GM13977 (cell line): ENCODE data around the gene SSUH2.

Experiments used
- DNase-seq: peaks from one replicate; pipeline ENCODE4 v3.0.0; 2012; ENCODE audit warnings: low spot score
- in situ Hi-C: fragments of 300-500 bp; cut with MboI; formaldehyde crosslinking; loops from one replicate; pipeline ENCODE4 v1.12.0; 2022; ENCODE audit warnings: low sequenced_read_pairs, low pct_unique_long_range_greater_than_20kb, mixed read lengths, inconsistent platforms; ENCODE audit not compliant: unreplicated experiment
- TF ChIP-seq, protein P1 (sequence below): IDR thresholded peaks from 2 replicates; pipeline ENCODE4 v1.5.1; 2012; ENCODE audit warnings: mild to moderate bottlenecking, control low read depth; ENCODE audit not compliant: insufficient read depth; ENCODE audit errors: extremely low read depth, missing control alignments

SSUH2 gene

DNA sequence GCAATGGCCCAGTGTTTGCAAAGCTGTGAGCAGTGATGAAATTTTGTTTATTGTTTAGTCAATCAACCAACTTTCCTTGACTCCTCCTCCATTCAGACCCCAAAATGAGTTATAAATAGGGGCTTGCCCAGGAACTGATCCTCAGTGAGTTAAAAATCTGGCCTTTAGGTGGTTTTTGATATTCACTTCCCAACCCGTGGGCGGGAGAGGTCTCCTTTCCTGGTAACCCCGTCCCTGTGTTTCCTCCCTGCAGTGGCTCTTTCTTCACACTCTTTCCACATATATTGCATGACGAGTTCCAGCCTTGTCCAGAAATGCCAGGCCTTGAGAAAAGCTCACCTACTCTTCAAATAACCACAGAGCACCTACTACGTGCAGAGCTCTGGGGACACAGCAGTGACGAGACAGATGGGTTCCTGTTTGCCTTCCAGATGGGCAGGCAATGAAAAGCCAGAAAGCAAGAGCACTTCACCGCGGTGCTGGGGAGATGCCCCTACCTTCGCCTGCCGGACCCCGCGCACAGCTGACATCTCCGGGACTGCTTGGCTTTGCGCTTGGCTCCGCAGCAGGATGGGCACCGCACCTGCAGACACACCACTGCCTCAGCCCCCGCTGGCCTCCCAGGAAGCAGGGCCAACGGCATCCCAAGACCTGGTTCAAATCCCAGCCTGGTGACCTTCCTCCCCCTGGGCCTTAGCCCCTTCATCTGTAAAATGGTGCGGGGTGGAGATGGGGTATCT lies 17.2 kb downstream of the SSUH2 start:
- TF ChIP-seq, protein P1, sequence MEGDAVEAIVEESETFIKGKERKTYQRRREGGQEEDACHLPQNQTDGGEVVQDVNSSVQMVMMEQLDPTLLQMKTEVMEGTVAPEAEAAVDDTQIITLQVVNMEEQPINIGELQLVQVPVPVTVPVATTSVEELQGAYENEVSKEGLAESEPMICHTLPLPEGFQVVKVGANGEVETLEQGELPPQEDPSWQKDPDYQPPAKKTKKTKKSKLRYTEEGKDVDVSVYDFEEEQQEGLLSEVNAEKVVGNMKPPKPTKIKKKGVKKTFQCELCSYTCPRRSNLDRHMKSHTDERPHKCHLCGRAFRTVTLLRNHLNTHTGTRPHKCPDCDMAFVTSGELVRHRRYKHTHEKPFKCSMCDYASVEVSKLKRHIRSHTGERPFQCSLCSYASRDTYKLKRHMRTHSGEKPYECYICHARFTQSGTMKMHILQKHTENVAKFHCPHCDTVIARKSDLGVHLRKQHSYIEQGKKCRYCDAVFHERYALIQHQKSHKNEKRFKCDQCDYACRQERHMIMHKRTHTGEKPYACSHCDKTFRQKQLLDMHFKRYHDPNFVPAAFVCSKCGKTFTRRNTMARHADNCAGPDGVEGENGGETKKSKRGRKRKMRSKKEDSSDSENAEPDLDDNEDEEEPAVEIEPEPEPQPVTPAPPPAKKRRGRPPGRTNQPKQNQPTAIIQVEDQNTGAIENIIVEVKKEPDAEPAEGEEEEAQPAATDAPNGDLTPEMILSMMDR, result no peak
- DNase-seq, result no peak
- in situ Hi-C loops, result no loop called here

GRCh38 chr3:8625991-8626390 lies 18.6 kb downstream of the SSUH2 start:
- DNase-seq, result no peak
- in situ Hi-C loops, result no loop called here
- TF ChIP-seq, protein P1, result no peak

GRCh38 chr3:8624612-8625011 lies 20.0 kb downstream of the SSUH2 start:
- no peak for DNase-seq
- in situ Hi-C loops, result no loop called here
- TF ChIP-seq, protein P1, result no peak

DNA sequence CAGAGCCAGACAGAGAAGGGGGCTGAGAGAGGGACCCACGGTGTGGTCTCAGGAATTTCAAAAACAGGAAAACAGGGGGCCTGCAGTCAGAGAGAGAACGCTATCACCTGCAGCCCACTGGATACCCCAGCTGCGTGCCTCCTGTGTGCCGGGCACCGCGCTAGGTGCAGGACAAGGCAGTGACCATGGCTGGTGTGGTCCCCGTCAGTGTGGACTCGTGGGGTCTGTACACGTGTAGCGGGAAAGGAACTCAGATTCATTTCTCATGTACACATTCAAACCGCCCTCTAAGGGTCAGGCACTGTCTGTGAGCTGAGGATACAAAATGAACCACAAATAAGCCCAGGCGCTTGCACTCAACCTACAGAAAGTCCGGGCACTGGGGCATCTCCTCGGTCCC lies 20.9 kb downstream of the SSUH2 start:
- TF ChIP-seq, protein P1, result no peak
- no peak for DNase-seq
- in situ Hi-C loops, result no loop called here

DNA sequence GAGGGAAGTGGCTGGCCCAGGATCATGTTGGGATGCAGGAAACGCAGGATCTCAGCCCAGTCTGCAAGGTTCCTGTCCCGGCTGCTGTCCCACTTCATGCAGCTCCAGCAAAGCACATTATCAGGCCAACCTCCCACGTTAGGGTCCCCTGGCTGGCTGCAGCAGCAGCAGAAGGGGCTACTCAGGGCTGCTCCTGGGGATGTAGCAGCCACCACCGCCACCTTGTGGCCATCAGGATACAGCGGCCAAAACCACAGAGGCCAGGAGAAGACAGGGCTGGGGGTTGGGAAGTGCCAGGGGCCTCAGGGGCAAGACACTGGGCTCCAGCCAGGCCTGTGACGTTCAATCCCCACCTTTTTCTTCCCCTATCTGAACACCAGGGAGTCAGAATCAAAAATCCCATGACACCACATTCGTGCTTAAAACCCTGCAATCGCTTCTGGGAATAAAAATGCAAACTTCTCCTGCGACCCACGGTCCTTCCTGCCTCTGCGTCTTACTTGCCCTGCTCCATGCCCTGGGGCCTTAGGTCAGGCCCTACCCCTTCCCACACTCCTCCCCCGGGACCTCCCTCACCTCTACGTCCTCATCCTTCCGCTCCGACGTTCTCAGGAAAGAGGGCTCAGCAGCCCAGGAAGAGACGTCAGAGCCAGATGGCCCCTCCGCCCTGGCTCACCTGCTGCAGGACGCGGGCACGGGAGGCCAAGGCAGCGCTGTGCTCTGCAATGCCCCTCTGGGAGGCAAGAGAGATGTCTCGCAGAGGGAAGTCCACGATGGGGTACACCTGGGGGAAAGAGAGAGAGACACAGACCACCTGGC lies 21.5 kb downstream of the SSUH2 start:
- DNase-seq, result peak; percentile 85
- in situ Hi-C loops, result no loop called here
- TF ChIP-seq, protein P1, result peak; percentile 84

GRCh38 chr3:8621872-8622271 lies 22.7 kb downstream of the SSUH2 start:
- TF ChIP-seq, protein P1, result no peak
- in situ Hi-C loops, result no loop called here
- no peak for DNase-seq
